Endodermal cell (in vitro differentiated cells): ENCODE measurements around the gene REC114. TPM values are rescaled to one million over a fixed set of nuclear protein-coding genes. Genes with fewer than 3 reads are reported as not detected.

ENCODE experiments used
- DNase-seq: peaks from one replicate; pipeline ENCODE4 v3.0.0-alpha.2; 2017
- H3K27ac ChIP-seq: 2 replicates; pipeline ENCODE4 v1.5.1; 2013; ENCODE audit warnings: mild to moderate bottlenecking, low read depth, low read length, moderate library complexity
- H3K27me3 ChIP-seq: 2 replicates; pipeline ENCODE4 v1.6.1; 2013; ENCODE audit warnings: mild to moderate bottlenecking, low read length, moderate library complexity; ENCODE audit not compliant: insufficient read depth, control insufficient read depth, poor library complexity, severe bottlenecking
- H3K36me3 ChIP-seq: 2 replicates; pipeline ENCODE4 v1.7.0; 2013; ENCODE audit warnings: mild to moderate bottlenecking, low read length, moderate library complexity; ENCODE audit not compliant: control insufficient read depth, insufficient read depth
- H3K4me1 ChIP-seq: one replicate; pipeline ENCODE4 v1.7.0; 2013; ENCODE audit warnings: low read length; ENCODE audit not compliant: control insufficient read depth, insufficient read depth
- H3K4me3 ChIP-seq: 2 replicates; pipeline ENCODE4 v1.5.1; 2013; ENCODE audit warnings: mild to moderate bottlenecking, low read length, moderate library complexity
- H3K9ac ChIP-seq: 2 replicates; pipeline ENCODE4 v1.6.1; 2013; ENCODE audit warnings: mild to moderate bottlenecking, low read length, moderate library complexity; ENCODE audit not compliant: poor library complexity, severe bottlenecking; ENCODE audit errors: extremely low read depth
- H3K9me3 ChIP-seq: 2 replicates; pipeline ENCODE4 v1.6.1; 2013; ENCODE audit warnings: mild to moderate bottlenecking, low read length, moderate library complexity; ENCODE audit not compliant: control insufficient read depth
- H3K27ac Mint-ChIP-seq: 2 replicates; pipeline ENCODE4 v1.8.0; 2020; ENCODE audit warnings: mixed read lengths
- H3K27me3 Mint-ChIP-seq: 2 replicates; pipeline ENCODE4 v1.8.0; 2021; ENCODE audit warnings: mild to moderate bottlenecking, mixed read lengths; ENCODE audit not compliant: insufficient read depth
- H3K36me3 Mint-ChIP-seq: 2 replicates; pipeline ENCODE4 v1.8.0; 2020; ENCODE audit warnings: low read depth, mixed read lengths
- H3K4me1 Mint-ChIP-seq: 2 replicates; pipeline ENCODE4 v1.8.0; 2020; ENCODE audit warnings: mixed read lengths
- H3K4me3 Mint-ChIP-seq: 2 replicates; pipeline ENCODE4 v1.8.0; 2020; ENCODE audit warnings: mild to moderate bottlenecking, moderate library complexity, mixed read lengths
- H3K9me3 Mint-ChIP-seq: 2 replicates; pipeline ENCODE4 v1.8.0; 2020; ENCODE audit warnings: mild to moderate bottlenecking, mixed read lengths
- CTCF ChIP-seq: fragments of 200-600 bp; sonication (generic); conservative IDR thresholded peaks from 2 replicates; pipeline ENCODE4 v1.5.0; 2021; ENCODE audit warnings: antibody characterized with exemption, mild to moderate bottlenecking
- WGBS, 2 experiments: methylation state at CpG; one replicate each; pipeline versions ENCODE4 v1.1.5 to v1.1.7; 2013; ENCODE audit warnings: missing lambda C conversion rate in 2 of 2, mixed read lengths in 1 of 2; ENCODE audit not compliant: insufficient coverage in 1 of 2, insufficient read length in 1 of 2; 5-methylcytosine and 5-hydroxymethylcytosine counted together
- total RNA-seq, 2 donors: library from RNA; stranded (reverse); fragmentation: NEBNext Ultra II Directional in 1 of 2; extraction: Animal tissue kit (Norgen Biotek cat#: 25700) in 1 of 2; gene quantifications; 2 replicates in 1 of 2; 3 replicates in 1 of 2; pipeline ENCODE4 v1.2.1, GENCODE V29; 2021

The REC114 gene
- total RNA-seq, 2 donors from 2014 or later, result not detected

GRCh38 chr15:73488698-73489097 lies 45.7 kb downstream of the REC114 start:
- H3K9me3 Mint-ChIP-seq, result no peaks in the 10 kb centered on the region
- no peaks in the 10 kb centered on the region for H3K27me3 Mint-ChIP-seq
- H3K36me3 ChIP-seq, result no peaks in the 10 kb centered on the region
- H3K4me1 ChIP-seq, result no peaks in the 10 kb centered on the region
- DNase-seq, result no peak
- H3K36me3 Mint-ChIP-seq, result no peaks in the 10 kb centered on the region
- H3K27ac ChIP-seq, result no peak overlapping the region
- no peak overlapping the region for H3K9ac ChIP-seq
- WGBS, 2 experiments, result 85 to 100% methylated on average over 1 of the region's 1 CpG
- no peaks in the 10 kb centered on the region for H3K4me1 Mint-ChIP-seq
- no peak for TF ChIP-seq CTCF
- no peak overlapping the region for H3K4me3 ChIP-seq
- no peak overlapping the region for H3K4me3 Mint-ChIP-seq
- H3K27ac Mint-ChIP-seq, result no peak overlapping the region
- no peaks in the 10 kb centered on the region for H3K9me3 ChIP-seq
- no peaks in the 10 kb centered on the region for H3K27me3 ChIP-seq

GRCh38 chr15:73493922-73494321 lies 51.0 kb downstream of the REC114 start:
- 95% methylated on average over 2 of the region's 2 CpGs; no CpG with 5 or more reads in 1 of the 2 experiments for WGBS, 2 experiments
- Mint-ChIP-seq H3K4me3 (no peak overlapping the region), H3K36me3 (no peaks in the 10 kb centered on the region), H3K27ac (no peak overlapping the region), H3K27me3 (no peaks in the 10 kb centered on the region), H3K9me3 (no peaks in the 10 kb centered on the region), H3K4me1 (no peaks in the 10 kb centered on the region)
- H3K36me3 ChIP-seq, result no peaks in the 10 kb centered on the region
- no peak overlapping the region for H3K4me3 ChIP-seq
- no peaks in the 10 kb centered on the region for H3K9me3 ChIP-seq
- no peak overlapping the region for H3K27ac ChIP-seq
- no peak for DNase-seq
- no peaks in the 10 kb centered on the region for H3K4me1 ChIP-seq
- H3K27me3 ChIP-seq, result no peaks in the 10 kb centered on the region
- TF ChIP-seq CTCF, result no peak
- no peak overlapping the region for H3K9ac ChIP-seq

DNA sequence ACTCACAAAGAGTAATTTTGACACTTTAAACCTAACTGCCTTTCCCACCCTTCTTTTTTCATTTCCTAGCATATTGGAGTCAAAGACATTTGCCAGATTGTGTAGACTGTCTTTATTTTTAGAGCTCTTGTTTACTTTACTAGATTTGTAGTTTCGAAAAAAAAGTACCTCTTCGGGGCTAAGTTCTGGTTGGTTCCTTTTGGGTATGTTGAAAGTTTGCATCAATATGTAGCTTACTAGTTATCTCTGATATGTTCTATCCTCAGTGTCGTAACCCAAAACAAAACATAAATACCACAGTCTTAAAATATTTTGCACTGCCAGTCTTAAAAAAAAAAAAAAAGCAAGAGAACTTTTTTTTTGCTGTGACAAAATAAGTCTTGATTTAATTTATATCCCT lies 52.2 kb downstream of the REC114 start:
- Histone ChIP-seq H3K4me1 (no peaks in the 10 kb centered on the region), H3K27me3 (no peaks in the 10 kb centered on the region), H3K9me3 (no peaks in the 10 kb centered on the region), H3K36me3 (no peaks in the 10 kb centered on the region), H3K27ac (no peak overlapping the region), H3K9ac (no peak overlapping the region), H3K4me3 (no peak overlapping the region)
- Mint-ChIP-seq H3K27ac (no peak overlapping the region), H3K36me3 (no peaks in the 10 kb centered on the region), H3K27me3 (no peaks in the 10 kb centered on the region), H3K4me1 (no peaks in the 10 kb centered on the region), H3K4me3 (no peak overlapping the region), H3K9me3 (no peaks in the 10 kb centered on the region)
- WGBS, 2 experiments, result 90% methylated on average over 2 of the region's 3 CpGs; no CpG with 5 or more reads in 1 of the 2 experiments
- TF ChIP-seq CTCF, result no peak
- DNase-seq, result no peak
